ENCODE measurements around the gene CFAP298.

Gene CFAP298

DNA sequence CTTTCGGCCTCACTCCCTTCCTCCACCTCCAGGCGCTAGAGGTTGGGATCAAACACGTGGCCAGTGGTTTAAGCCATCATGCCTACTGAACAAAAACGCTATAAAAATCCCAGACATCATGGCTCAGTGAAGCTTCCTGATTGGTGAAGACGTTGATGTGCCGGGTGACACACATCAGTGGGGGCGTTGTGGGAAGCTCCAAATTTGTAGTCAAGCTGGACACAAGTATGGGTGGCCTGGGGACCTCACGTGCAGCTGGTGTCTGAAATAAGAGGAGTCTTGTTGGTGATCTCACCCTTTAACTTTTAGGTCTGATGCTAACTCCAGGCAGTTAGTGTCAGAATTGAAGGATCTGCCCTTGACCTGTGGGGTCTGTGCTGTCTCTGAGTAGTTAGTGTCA is 6.7 kb downstream of the CFAP298 start:
- H3K27ac ChIP-seq (ENCODE audit: poor library complexity, severe bottlenecking), result no peak overlapping the region
- no peak overlapping the region for H3K4me3 ChIP-seq (ENCODE audit: severe bottlenecking)
- TF ChIP-seq, protein P1, sequence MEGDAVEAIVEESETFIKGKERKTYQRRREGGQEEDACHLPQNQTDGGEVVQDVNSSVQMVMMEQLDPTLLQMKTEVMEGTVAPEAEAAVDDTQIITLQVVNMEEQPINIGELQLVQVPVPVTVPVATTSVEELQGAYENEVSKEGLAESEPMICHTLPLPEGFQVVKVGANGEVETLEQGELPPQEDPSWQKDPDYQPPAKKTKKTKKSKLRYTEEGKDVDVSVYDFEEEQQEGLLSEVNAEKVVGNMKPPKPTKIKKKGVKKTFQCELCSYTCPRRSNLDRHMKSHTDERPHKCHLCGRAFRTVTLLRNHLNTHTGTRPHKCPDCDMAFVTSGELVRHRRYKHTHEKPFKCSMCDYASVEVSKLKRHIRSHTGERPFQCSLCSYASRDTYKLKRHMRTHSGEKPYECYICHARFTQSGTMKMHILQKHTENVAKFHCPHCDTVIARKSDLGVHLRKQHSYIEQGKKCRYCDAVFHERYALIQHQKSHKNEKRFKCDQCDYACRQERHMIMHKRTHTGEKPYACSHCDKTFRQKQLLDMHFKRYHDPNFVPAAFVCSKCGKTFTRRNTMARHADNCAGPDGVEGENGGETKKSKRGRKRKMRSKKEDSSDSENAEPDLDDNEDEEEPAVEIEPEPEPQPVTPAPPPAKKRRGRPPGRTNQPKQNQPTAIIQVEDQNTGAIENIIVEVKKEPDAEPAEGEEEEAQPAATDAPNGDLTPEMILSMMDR (IDR thresholded peaks at IDR 0.05; ENCODE audit: poor library complexity, severe bottlenecking), result no peak
- peaks cover under 1% of the 10 kb centered on the region for H3K4me1 ChIP-seq (ENCODE audit: insufficient read depth, poor library complexity, severe bottlenecking)
- no peak for ATAC-seq (ENCODE audit: low read depth)
- no peak for DNase-seq (ENCODE audit: low spot score)
- no peaks in the 10 kb centered on the region for H3K27me3 ChIP-seq (ENCODE audit: insufficient read depth, poor library complexity, severe bottlenecking)
- no peaks in the 10 kb centered on the region for H3K9me3 ChIP-seq (ENCODE audit: severe bottlenecking)
- peaks cover 83% of the 10 kb centered on the region for H3K36me3 ChIP-seq (ENCODE audit: low read depth)

DNA sequence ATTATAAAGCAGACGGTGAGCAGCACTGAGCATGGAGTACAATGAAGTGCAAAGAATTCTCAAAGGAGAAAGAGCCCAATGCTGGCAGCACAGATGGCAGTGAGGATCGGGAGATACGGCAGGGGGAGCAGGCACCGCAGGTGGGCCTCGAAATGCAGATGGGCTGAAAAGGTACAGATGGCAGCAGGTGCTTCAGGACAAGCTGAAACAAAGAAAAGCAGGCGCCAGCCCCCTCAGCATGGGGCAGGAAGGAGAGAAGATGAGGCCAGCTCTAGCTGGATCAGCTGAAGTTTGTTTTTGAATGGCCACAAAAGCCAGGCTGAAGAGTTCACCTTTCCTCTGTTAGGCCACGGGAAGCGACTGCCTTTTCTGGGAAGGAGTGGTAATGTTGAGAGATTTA is 7.7 kb downstream of the CFAP298 start:
- H3K4me1 ChIP-seq (ENCODE audit: insufficient read depth, poor library complexity, severe bottlenecking), result no peaks in the 10 kb centered on the region
- H3K36me3 ChIP-seq (ENCODE audit: low read depth), result peaks cover 81% of the 10 kb centered on the region
- H3K27me3 ChIP-seq (ENCODE audit: insufficient read depth, poor library complexity, severe bottlenecking), result no peaks in the 10 kb centered on the region
- DNase-seq (ENCODE audit: low spot score), result no peak
- TF ChIP-seq, protein P1 (IDR thresholded peaks at IDR 0.05; ENCODE audit: poor library complexity, severe bottlenecking), result no peak
- no peaks in the 10 kb centered on the region for H3K9me3 ChIP-seq (ENCODE audit: severe bottlenecking)
- H3K4me3 ChIP-seq (ENCODE audit: severe bottlenecking), result no peak overlapping the region
- ATAC-seq (ENCODE audit: low read depth), result no peak
- H3K27ac ChIP-seq (ENCODE audit: poor library complexity, severe bottlenecking), result no peak overlapping the region

DNA sequence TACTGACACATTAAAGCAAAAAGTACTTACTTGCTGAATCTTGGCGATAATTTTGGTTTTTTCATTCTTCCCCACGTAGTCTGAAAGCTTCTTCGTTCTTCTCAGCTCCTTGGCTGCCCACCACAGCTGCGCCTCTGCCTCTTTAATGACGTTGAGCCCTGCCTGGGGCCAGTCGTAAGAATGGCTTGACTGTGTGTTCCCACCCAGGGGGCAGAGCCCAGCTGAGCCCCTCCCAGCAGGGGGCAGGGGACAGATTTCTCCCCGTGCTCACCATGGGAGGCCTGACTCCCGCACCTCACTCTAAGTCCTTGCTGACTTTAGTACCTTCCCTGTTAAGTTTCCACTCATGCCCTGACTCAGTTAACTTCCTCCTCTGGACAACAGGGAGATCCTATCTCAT is 9.0 kb downstream of the CFAP298 start:
- TF ChIP-seq, protein P1 (IDR thresholded peaks at IDR 0.05; ENCODE audit: poor library complexity, severe bottlenecking), result no peak
- ATAC-seq (ENCODE audit: low read depth) (no peak), DNase-seq (ENCODE audit: low spot score) (no peak)
- H3K27me3 ChIP-seq (ENCODE audit: insufficient read depth, poor library complexity, severe bottlenecking), result no peaks in the 10 kb centered on the region
- no peaks in the 10 kb centered on the region for H3K9me3 ChIP-seq (ENCODE audit: severe bottlenecking)
- no peaks in the 10 kb centered on the region for H3K4me1 ChIP-seq (ENCODE audit: insufficient read depth, poor library complexity, severe bottlenecking)
- H3K27ac ChIP-seq (ENCODE audit: poor library complexity, severe bottlenecking), result no peak overlapping the region
- peaks cover 71% of the 10 kb centered on the region for H3K36me3 ChIP-seq (ENCODE audit: low read depth)
- H3K4me3 ChIP-seq (ENCODE audit: severe bottlenecking), result no peak overlapping the region

DNA sequence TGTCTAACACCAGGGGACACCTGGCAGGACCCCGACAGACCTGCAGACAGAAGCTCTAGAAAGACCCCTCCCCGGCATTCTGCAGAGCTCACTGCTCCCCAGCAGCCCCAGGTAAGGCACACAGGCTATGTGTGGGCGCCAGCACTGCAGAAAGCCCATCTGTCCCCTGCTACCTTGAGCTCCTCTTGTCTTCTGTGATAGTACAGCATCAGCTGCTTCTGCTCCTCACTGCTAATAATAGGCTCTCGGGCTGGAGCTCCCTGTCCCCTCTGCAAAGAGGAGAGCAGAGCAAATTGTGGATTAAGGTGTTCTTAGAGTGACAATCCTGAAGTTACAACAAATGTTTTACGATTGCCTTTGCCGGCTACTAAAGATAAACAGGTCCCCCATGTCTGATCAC is 10.1 kb downstream of the CFAP298 start:
- no peak overlapping the region for H3K4me3 ChIP-seq (ENCODE audit: severe bottlenecking)
- TF ChIP-seq, protein P1 (IDR thresholded peaks at IDR 0.05; ENCODE audit: poor library complexity, severe bottlenecking), result no peak
- H3K9me3 ChIP-seq (ENCODE audit: severe bottlenecking), result no peaks in the 10 kb centered on the region
- H3K27ac ChIP-seq (ENCODE audit: poor library complexity, severe bottlenecking), result no peak overlapping the region
- H3K36me3 ChIP-seq (ENCODE audit: low read depth), result peaks cover 63% of the 10 kb centered on the region
- no peaks in the 10 kb centered on the region for H3K27me3 ChIP-seq (ENCODE audit: insufficient read depth, poor library complexity, severe bottlenecking)
- DNase-seq (ENCODE audit: low spot score) (no peak), ATAC-seq (ENCODE audit: low read depth) (no peak)
- peaks cover 5% of the 10 kb centered on the region for H3K4me1 ChIP-seq (ENCODE audit: insufficient read depth, poor library complexity, severe bottlenecking)

DNA sequence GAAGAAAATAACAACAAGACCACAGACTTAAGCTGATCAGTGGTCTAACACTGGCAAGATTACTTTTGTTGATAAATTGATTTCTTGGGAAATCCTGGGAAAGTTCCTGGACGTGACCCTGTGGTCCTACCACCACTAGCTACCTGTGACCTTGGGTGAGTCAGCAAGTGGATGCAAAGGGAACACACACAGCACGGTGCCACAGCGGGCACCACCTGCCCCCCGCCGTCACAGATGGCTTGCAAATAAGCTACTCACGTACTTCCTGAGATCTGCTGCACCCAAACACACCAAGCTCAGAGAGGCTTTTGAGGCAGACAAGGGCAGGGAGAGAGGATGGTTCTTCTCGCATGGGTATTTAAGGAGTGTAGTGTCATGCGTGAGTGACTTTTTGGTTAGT is 12.7 kb downstream of the CFAP298 start:
- Histone ChIP-seq H3K4me1 (ENCODE audit: insufficient read depth, poor library complexity, severe bottlenecking) (peaks cover 11% of the 10 kb centered on the region), H3K27me3 (ENCODE audit: insufficient read depth, poor library complexity, severe bottlenecking) (no peaks in the 10 kb centered on the region), H3K27ac (ENCODE audit: poor library complexity, severe bottlenecking) (peak overlapping the region; percentile 15), H3K36me3 (ENCODE audit: low read depth) (peaks cover 38% of the 10 kb centered on the region), H3K9me3 (ENCODE audit: severe bottlenecking) (no peaks in the 10 kb centered on the region), H3K4me3 (ENCODE audit: severe bottlenecking) (no peak overlapping the region)
- TF ChIP-seq, protein P1 (IDR thresholded peaks at IDR 0.05; ENCODE audit: poor library complexity, severe bottlenecking), result no peak
- DNase-seq (ENCODE audit: low spot score), result no peak
- ATAC-seq (ENCODE audit: low read depth), result no peak
